GM12874 (cell line): Measurements from ENCODE around the gene PEX1.
A peak's percentile ranks its signal among the peaks of the same experiment; 100 is the strongest.
"Not testable (repeated sequence)": the region's sequence is repeated elsewhere in the genome, so short reads cannot be mapped to it uniquely, and the experiment has no call there.

ENCODE experiments used
- CTCF ChIP-seq: IDR thresholded peaks from 2 replicates; pipeline ENCODE4 v1.5.1; 2011; ENCODE audit warnings: low read depth, mild to moderate bottlenecking, control low read depth, low read length, moderate library complexity; ENCODE audit not compliant: insufficient read depth

The PEX1 gene

DNA sequence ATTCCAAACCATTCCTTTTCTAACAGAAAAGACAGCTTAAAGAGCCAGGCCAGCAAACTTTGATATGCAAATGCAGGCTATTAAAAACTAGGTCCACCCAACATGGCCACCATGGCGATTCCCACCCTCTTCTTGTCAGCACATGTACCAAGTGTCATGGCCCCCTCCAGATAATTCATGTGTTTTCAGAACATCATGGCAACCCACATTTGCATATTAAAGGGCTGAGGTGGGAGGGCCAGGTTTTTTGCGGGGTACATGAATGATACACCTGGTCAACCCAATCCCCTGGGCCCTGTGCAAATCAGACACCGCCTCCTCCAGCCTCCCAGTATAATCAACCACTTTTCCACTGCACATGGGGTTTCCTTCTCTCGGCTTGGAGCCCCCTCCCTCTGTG, 49.6 kb downstream of the PEX1 start:
- TF ChIP-seq CTCF, result no peak

GRCh38 chr7:92478095-92478494, 50.2 kb downstream of the PEX1 start:
- TF ChIP-seq CTCF, result no peak

DNA sequence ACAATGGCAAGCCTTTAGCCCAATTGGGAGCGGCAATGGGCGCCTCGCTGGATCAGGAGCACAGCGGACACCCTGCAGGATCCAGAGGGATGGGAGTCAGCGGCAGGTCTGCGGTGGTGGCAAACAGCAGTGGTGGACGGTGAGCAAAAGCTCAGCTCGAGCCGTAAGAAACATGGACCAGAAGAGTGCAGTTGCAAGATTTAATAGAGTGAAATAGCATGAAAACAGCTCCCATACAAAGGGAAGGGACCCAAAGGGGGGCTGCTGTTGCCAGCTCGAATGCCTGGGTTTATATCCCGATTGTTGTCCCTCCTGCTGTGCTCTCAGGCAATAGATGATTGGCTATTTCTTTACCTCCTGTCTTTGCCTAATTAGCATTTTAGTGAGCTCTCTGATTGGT, 50.6 kb downstream of the PEX1 start, which contains the start of gene ERVW-1:
Gene ERVW-1 (minus strand): TSS at position 266 of the 400 bp plus-strand sequence. CDS start 7,565 bp downstream, outside the sequence.
- TF ChIP-seq CTCF, result not testable (repeated sequence)

DNA sequence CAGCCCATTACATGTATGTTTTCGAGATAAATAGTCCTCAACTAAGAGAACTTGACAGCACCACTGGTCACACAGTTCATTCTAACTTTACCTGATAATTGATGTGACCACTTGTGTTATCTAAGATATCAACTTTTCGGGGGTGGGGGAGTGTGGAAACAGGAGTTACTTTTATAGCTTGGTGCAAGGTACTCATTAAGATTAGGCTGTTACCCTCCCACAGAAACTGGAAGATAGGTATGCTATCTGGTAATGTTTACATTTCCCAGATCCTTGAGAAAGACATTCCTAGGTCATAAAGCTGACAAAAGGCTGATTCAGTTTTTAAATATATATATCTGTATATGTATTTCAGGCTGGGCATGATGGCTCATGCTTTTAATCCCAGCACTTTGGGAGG, 61.6 kb downstream of the PEX1 start:
- TF ChIP-seq CTCF, result no peak

- no peak for TF ChIP-seq CTCF
These were observed 63.8 kb downstream of the PEX1 start for GRCh38 chr7:92464515-92464914.

GRCh38 chr7:92462560-92462959, 65.8 kb downstream of the PEX1 start:
- no peak for TF ChIP-seq CTCF

GRCh38 chr7:92461027-92462003, 67.0 kb downstream of the PEX1 start:
- TF ChIP-seq CTCF, result peak; percentile 69
